Astrocyte (in vitro differentiated cells and primary cell): ENCODE measurements around the gene PMEL. TPM values are rescaled to one million over a fixed set of nuclear protein-coding genes. Genes with fewer than 3 reads are reported as not detected.

Experiments used
- DNase-seq: peaks from one replicate; pipeline ENCODE4 v3.0.0-alpha.2; 2010; ENCODE audit warnings: low read depth
- FAIRE-seq: peaks from 2 replicates; lab custom pipeline; 2011; peaks lifted over from hg19 to GRCh38; lab: Jason Lieb, UNC
- H2AFZ ChIP-seq: 2 replicates; pipeline ENCODE4 v1.6.0; 2012; ENCODE audit warnings: low read depth, low read length, inconsistent platforms
- H3K27ac ChIP-seq: 2 replicates; pipeline ENCODE4 v1.5.1; 2011; ENCODE audit warnings: low read depth, low read length, inconsistent platforms
- H3K27me3 ChIP-seq: 2 replicates; pipeline ENCODE4 v1.6.0; 2011; ENCODE audit warnings: low read length, inconsistent platforms; ENCODE audit not compliant: insufficient read depth
- H3K36me3 ChIP-seq: 2 replicates; pipeline ENCODE4 v1.5.1; 2011; ENCODE audit warnings: low read length, inconsistent platforms; ENCODE audit not compliant: insufficient read depth
- H3K4me1 ChIP-seq: 2 replicates; pipeline ENCODE4 v1.5.1; 2011; ENCODE audit warnings: low read length, inconsistent platforms; ENCODE audit not compliant: insufficient read depth
- H3K4me2 ChIP-seq: 2 replicates; pipeline ENCODE4 v1.6.0; 2012; ENCODE audit warnings: low read length, inconsistent platforms
- H3K4me3 ChIP-seq: 2 replicates; pipeline ENCODE4 v1.5.1; 2011; ENCODE audit warnings: low read depth, mild to moderate bottlenecking, low read length, inconsistent platforms; ENCODE audit not compliant: insufficient read depth
- H3K79me2 ChIP-seq: 2 replicates; pipeline ENCODE4 v1.6.0; 2012; ENCODE audit warnings: mild to moderate bottlenecking, low read length, inconsistent platforms; ENCODE audit not compliant: insufficient read depth
- H3K9ac ChIP-seq: 2 replicates; pipeline ENCODE4 v1.6.0; 2012; ENCODE audit warnings: mild to moderate bottlenecking, low read length, inconsistent platforms
- H3K9me3 ChIP-seq: 2 replicates; pipeline ENCODE4 v1.5.1; 2012; ENCODE audit warnings: low read depth, mild to moderate bottlenecking, low read length, inconsistent platforms; ENCODE audit not compliant: insufficient read depth
- H4K20me1 ChIP-seq: 2 replicates; pipeline ENCODE4 v1.6.0; 2012; ENCODE audit warnings: low read length, inconsistent platforms; ENCODE audit not compliant: insufficient read depth
- H3K27ac Mint-ChIP-seq: one replicate; pipeline ENCODE4 v1.8.0; 2021; ENCODE audit warnings: mild to moderate bottlenecking, mixed read lengths; ENCODE audit not compliant: unreplicated experiment
- H3K27me3 Mint-ChIP-seq: one replicate; pipeline ENCODE4 v1.8.0; 2021; ENCODE audit warnings: low read depth, mixed read lengths; ENCODE audit not compliant: unreplicated experiment
- H3K36me3 Mint-ChIP-seq: one replicate; pipeline ENCODE4 v1.8.0; 2021; ENCODE audit warnings: low read depth, mixed read lengths; ENCODE audit not compliant: unreplicated experiment
- H3K4me1 Mint-ChIP-seq: one replicate; pipeline ENCODE4 v1.8.0; 2021; ENCODE audit warnings: low read depth, mixed read lengths; ENCODE audit not compliant: unreplicated experiment
- H3K4me3 Mint-ChIP-seq: one replicate; pipeline ENCODE4 v1.8.0; 2021; ENCODE audit warnings: mild to moderate bottlenecking, moderate library complexity, mixed read lengths; ENCODE audit not compliant: unreplicated experiment
- H3K9me3 Mint-ChIP-seq: one replicate; pipeline ENCODE4 v1.8.0; 2021; ENCODE audit warnings: mild to moderate bottlenecking, mixed read lengths; ENCODE audit not compliant: unreplicated experiment
- CTCF ChIP-seq: IDR thresholded peaks from 2 replicates; pipeline ENCODE4 v1.5.1; 2011; ENCODE audit warnings: low read depth, mild to moderate bottlenecking, inconsistent platforms, low read length, moderate library complexity; ENCODE audit not compliant: insufficient read depth
- EZH2 ChIP-seq: IDR thresholded peaks from 2 replicates; pipeline ENCODE4 v1.6.1; 2012; ENCODE audit warnings: mild to moderate bottlenecking, low read length, inconsistent platforms; ENCODE audit not compliant: insufficient read depth
- total RNA-seq: library from RNA; stranded (reverse); gene quantifications from 2 replicates; pipeline ENCODE4 v1.2.1, GENCODE V29; 2021

PMEL gene
- total RNA-seq, 1 donor from 2014 or later, result 13.8 TPM

GRCh38 chr12:55927588-55928502, 38.0 kb downstream of the PMEL start, which contains the start of gene PYM1:
Gene PYM1 (minus strand): TSS chr12:55927894. CDS start chr12:55927761, 133 bp downstream.
- Histone ChIP-seq H3K9ac (peak within 1 kb of the TSS; percentile 94), H3K79me2 (peaks cover 50% of the 10 kb centered on the region), H4K20me1 (no peaks in the 10 kb centered on the region), H3K4me3 (peak within 1 kb of the TSS; percentile 92), H3K4me2 (peak within 1 kb of the TSS; percentile 98), H3K36me3 (no peaks in the 10 kb centered on the region), H3K27ac (peak within 1 kb of the TSS; percentile 88), H2AFZ (peak within 1 kb of the TSS; percentile 78), H3K4me1 (peaks cover 30% of the 10 kb centered on the region), H3K27me3 (no peaks in the 10 kb centered on the region), H3K9me3 (no peaks in the 10 kb centered on the region)
- H3K4me1 Mint-ChIP-seq, result peaks cover 39% of the 10 kb centered on the region
- no peaks in the 10 kb centered on the region for H3K27me3 Mint-ChIP-seq
- no peak for TF ChIP-seq EZH2
- no peaks in the 10 kb centered on the region for H3K36me3 Mint-ChIP-seq
- H3K9me3 Mint-ChIP-seq, result no peaks in the 10 kb centered on the region
- H3K4me3 Mint-ChIP-seq, result peak within 1 kb of the TSS; percentile 99
- H3K27ac Mint-ChIP-seq, result peak within 1 kb of the TSS; percentile 96
- DNase-seq, result peak; percentile 48
- no peak for FAIRE-seq

GRCh38 chr12:55926738-55927587, 38.9 kb downstream of the PMEL start:
- peak overlapping the region; percentile 92 for H3K4me3 ChIP-seq
- FAIRE-seq (no peak), DNase-seq (peak; percentile 83)
- H3K4me3 Mint-ChIP-seq, result peak overlapping the region; percentile 99
- peaks cover 59% of the 10 kb centered on the region for H3K79me2 ChIP-seq
- H3K36me3 ChIP-seq, result peaks cover 3% of the 10 kb centered on the region
- H3K27me3 Mint-ChIP-seq, result no peaks in the 10 kb centered on the region
- H3K9me3 ChIP-seq, result no peaks in the 10 kb centered on the region
- no peaks in the 10 kb centered on the region for H3K27me3 ChIP-seq
- TF ChIP-seq CTCF (peak; percentile 51), EZH2 (no peak)
- H2AFZ ChIP-seq, result peak overlapping the region; percentile 78
- peak overlapping the region; percentile 98 for H3K4me2 ChIP-seq
- peaks cover 3% of the 10 kb centered on the region for H3K36me3 Mint-ChIP-seq
- peaks cover 36% of the 10 kb centered on the region for H3K4me1 Mint-ChIP-seq
- H4K20me1 ChIP-seq, result peaks cover 5% of the 10 kb centered on the region
- H3K9me3 Mint-ChIP-seq, result no peaks in the 10 kb centered on the region
- H3K27ac ChIP-seq, result peak overlapping the region; percentile 88
- H3K4me1 ChIP-seq, result peaks cover 23% of the 10 kb centered on the region
- peak overlapping the region; percentile 96 for H3K27ac Mint-ChIP-seq
- peak overlapping the region; percentile 94 for H3K9ac ChIP-seq
